Measurements from ENCODE around the gene SEMA3G. TPM values are rescaled to one million over a fixed set of nuclear protein-coding genes. Genes with fewer than 3 reads are reported as not detected.

The SEMA3G gene
- total RNA-seq, 1 experiment from 2014 or later = 1.6 TPM

DNA sequence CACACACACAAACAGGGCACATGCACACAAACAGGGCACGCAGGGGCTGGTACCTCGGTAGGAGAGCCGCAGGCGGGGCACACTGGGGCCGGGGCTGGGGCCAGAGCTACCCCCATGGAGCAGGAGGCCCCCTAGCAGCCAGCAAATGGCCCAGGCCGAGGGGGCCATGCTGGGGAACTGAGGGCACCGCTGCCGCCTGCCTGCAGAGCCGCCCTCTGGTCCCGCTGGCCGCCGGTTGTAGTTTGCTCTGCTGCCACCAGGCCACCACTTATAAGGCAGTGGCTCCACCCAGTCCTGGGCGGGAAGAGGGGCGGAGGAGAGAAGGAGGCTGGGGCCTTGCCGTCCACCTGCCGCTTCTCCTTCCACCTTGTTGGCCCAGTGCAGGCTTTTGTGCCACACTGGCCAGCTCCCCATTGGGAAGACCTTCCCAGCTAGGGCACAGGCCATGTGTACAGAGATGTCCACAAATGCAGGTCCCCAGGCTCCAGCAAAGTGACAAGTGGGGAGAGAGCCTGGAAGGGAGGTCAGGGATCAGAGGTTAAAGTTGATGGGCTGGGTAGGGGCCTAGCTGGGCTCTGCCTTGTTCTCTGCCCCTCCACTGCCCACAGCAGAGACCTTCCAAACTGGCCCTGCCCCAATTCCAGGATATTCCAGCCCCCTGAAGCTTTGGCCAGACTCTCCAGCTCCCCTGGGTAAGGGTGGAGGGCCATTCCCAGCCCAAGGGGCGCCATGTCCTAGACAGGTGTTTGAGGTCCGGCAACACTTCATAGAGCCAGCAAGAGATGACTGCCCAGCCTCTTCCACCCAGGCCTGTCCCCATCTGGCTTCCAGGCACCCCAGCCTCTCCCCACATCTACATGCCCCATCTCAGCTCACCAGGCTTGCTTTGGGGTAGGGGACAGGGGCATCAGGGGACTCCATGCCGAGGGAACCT is at the start of gene SEMA3G (continued):
- peak; percentile 89 for TF ChIP-seq SP1 (CRISPR knock-in tag; conservative IDR thresholded peaks at IDR 0.05)

DNA sequence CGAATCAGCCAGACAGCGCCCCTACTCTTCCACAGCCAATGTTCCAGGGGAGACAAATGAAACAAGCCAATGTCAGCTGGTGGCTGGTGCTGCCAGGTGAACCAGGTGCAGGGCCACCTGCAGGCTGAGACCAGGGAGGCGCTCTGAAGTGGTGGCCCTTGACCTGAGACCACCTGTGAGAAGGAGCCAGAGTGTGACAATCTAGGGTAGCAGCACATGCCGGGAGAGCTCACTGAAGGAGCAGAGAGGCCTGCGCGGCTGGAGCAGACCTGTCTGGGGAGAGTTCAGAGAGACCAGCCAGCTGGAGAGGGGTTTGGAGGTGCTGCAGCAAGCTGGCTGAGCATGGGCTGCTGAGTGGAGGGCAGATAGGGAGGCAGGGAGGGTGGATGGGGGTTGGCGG is 49.5 kb upstream of the SEMA3G start:
- no peak for DNase-seq (ENCODE audit: low spot score)
- no peak for TF ChIP-seq ZNF263 (CRISPR knock-in tag; IDR thresholded peaks at IDR 0.05; ENCODE audit: low read depth)
- TF ChIP-seq FOXJ3 (CRISPR knock-in tag; IDR thresholded peaks at IDR 0.05; ENCODE audit: borderline replicate concordance) = no peak
- TF ChIP-seq SMAD3 (CRISPR knock-in tag; IDR thresholded peaks at IDR 0.05; ENCODE audit: borderline replicate concordance) = no peak
- TF ChIP-seq ZNF219 (CRISPR knock-in tag; IDR thresholded peaks at IDR 0.05; ENCODE audit: borderline replicate concordance) = no peak
- TF ChIP-seq ZNF423 (CRISPR knock-in tag; IDR thresholded peaks at IDR 0.05) = no peak
- H3K4me3 Mint-ChIP-seq = no peak overlapping the region
- H3K27ac Mint-ChIP-seq = 0 out of 2 replicates have a peak overlapping the region, but pooled peaks have one; percentile 17
- ATAC-seq = peak; percentile 49
- peaks cover 12% of the 10 kb centered on the region; the same call in 1 of the 2 replicates for H3K36me3 Mint-ChIP-seq
- ChIA-PET POLR2A (no interaction called here), CTCF (interaction anchor here (0.5 to 2.5 kb wide), 5 partner anchors 13 to 274 kb away, joined by 3 to 9 read pairs (median 6); no protein-coding TSS in a partner anchor)
- H3K9me3 Mint-ChIP-seq = no peaks in the 10 kb centered on the region
- H3K27me3 Mint-ChIP-seq (ENCODE audit: low read depth) = no peaks in the 10 kb centered on the region
- no peaks in the 10 kb centered on the region for H3K4me1 Mint-ChIP-seq

DNA sequence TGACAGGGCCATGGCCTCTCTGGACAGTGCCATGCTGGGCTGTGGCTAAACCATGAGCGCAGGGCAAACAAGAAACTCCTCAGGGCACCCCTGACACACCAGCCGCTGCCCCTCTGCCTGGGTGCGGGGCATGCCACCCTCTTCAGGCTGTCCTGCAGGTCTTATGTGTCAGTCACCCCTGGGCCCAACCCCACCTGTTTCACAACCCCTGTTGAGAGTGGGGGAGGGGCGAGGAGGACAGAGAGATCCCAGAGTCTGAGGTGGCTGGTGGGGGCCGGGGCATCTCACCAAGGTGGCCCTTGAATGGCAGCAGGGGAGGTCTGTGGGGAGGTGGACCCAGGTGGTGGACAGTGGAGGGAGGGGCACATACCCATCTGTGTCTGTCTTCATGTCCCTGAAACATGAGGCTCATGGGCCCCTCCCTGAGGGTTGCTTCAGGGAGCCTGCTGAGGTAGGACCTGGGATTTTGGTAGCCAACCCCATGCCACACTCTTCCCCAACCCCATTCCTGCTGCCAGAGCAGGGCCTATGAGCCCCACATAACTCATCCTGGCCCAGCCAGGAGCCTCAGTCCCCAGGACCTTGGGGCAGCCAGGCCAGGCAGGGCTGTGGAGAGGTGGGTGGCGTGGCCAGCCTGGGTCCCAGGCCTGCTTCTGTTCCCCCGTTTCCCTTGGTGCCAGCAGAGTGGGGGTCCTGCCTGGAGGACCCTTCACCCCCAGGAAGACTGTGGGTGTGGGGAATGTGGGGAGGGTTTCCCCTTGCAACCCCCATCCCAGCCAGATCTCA is 48.5 kb upstream of the SEMA3G start:
- no peak overlapping the region for H3K27ac Mint-ChIP-seq
- CTCF ChIA-PET = interaction anchor here (1.8 kb wide), 2 partner anchors 12 to 273 kb away, joined by 6 to 7 read pairs; no protein-coding TSS in a partner anchor
- H3K27me3 Mint-ChIP-seq (ENCODE audit: low read depth) = no peaks in the 10 kb centered on the region
- DNase-seq (ENCODE audit: low spot score) (no peak), ATAC-seq (0 out of 2 replicates have a peak, but pooled peaks have one; percentile 7)
- peaks cover 12% of the 10 kb centered on the region; the same call in 1 of the 2 replicates for H3K36me3 Mint-ChIP-seq
- no peaks in the 10 kb centered on the region for H3K4me1 Mint-ChIP-seq
- no peak overlapping the region for H3K4me3 Mint-ChIP-seq
- POLR2A ChIA-PET = no interaction called here
- no peaks in the 10 kb centered on the region for H3K9me3 Mint-ChIP-seq
- no peak for TF ChIP-seq PRRX2 (CRISPR knock-in tag; IDR thresholded peaks at IDR 0.05)
- no peak for TF ChIP-seq ATF1 (CRISPR knock-in tag; IDR thresholded peaks at IDR 0.05)
- TF ChIP-seq, protein P1, sequence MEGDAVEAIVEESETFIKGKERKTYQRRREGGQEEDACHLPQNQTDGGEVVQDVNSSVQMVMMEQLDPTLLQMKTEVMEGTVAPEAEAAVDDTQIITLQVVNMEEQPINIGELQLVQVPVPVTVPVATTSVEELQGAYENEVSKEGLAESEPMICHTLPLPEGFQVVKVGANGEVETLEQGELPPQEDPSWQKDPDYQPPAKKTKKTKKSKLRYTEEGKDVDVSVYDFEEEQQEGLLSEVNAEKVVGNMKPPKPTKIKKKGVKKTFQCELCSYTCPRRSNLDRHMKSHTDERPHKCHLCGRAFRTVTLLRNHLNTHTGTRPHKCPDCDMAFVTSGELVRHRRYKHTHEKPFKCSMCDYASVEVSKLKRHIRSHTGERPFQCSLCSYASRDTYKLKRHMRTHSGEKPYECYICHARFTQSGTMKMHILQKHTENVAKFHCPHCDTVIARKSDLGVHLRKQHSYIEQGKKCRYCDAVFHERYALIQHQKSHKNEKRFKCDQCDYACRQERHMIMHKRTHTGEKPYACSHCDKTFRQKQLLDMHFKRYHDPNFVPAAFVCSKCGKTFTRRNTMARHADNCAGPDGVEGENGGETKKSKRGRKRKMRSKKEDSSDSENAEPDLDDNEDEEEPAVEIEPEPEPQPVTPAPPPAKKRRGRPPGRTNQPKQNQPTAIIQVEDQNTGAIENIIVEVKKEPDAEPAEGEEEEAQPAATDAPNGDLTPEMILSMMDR (IDR thresholded peaks at IDR 0.05) = no peak
- TF ChIP-seq E2F1 (CRISPR knock-in tag; IDR thresholded peaks at IDR 0.05) = no peak
- no peak for TF ChIP-seq AR (CRISPR knock-in tag; IDR thresholded peaks at IDR 0.05)
- TF ChIP-seq ZNF396 (CRISPR knock-in tag; IDR thresholded peaks at IDR 0.05; ENCODE audit: borderline replicate concordance) = no peak
- TF ChIP-seq, protein P2, sequence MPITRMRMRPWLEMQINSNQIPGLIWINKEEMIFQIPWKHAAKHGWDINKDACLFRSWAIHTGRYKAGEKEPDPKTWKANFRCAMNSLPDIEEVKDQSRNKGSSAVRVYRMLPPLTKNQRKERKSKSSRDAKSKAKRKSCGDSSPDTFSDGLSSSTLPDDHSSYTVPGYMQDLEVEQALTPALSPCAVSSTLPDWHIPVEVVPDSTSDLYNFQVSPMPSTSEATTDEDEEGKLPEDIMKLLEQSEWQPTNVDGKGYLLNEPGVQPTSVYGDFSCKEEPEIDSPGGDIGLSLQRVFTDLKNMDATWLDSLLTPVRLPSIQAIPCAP (CRISPR knock-in tag; IDR thresholded peaks at IDR 0.05) = no peak
- TF ChIP-seq ESRRA (CRISPR knock-in tag; IDR thresholded peaks at IDR 0.05; ENCODE audit: borderline replicate concordance) = no peak
- TF ChIP-seq, protein P3, sequence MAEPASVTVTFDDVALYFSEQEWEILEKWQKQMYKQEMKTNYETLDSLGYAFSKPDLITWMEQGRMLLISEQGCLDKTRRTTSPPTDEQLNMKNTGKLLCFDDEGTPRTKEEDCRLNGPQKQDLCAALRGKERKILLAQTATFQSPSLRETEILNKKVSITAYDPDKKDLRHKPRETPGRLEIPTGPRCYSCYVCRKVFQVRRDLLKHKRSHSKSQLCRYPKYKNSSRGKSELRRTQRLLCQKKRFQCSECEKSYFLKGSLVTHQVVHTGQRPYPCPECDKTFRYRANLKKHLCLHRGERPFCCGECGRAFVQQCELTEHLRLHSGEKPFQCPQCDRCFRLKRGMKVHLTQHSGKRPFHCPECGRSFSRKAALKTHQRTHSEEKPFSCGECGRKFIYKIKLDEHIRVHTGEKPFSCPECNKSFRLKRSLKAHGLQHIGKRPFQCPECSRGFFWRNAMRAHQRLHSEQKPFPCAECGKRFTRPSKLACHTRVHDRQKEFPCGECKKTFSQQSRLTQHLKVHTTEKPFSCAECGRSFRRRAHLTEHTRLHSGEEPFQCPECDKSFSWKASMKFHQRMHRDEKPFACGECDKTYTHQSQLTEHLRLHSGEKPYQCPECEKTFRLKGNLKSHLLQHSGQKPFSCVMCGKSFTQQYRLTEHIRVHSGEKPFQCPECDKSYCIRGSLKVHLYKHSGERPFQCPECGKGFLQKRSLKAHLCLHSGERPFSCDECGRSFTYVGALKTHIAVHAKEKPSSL (CRISPR knock-in tag; conservative IDR thresholded peaks at IDR 0.05) = no peak
- TF ChIP-seq, protein P4, sequence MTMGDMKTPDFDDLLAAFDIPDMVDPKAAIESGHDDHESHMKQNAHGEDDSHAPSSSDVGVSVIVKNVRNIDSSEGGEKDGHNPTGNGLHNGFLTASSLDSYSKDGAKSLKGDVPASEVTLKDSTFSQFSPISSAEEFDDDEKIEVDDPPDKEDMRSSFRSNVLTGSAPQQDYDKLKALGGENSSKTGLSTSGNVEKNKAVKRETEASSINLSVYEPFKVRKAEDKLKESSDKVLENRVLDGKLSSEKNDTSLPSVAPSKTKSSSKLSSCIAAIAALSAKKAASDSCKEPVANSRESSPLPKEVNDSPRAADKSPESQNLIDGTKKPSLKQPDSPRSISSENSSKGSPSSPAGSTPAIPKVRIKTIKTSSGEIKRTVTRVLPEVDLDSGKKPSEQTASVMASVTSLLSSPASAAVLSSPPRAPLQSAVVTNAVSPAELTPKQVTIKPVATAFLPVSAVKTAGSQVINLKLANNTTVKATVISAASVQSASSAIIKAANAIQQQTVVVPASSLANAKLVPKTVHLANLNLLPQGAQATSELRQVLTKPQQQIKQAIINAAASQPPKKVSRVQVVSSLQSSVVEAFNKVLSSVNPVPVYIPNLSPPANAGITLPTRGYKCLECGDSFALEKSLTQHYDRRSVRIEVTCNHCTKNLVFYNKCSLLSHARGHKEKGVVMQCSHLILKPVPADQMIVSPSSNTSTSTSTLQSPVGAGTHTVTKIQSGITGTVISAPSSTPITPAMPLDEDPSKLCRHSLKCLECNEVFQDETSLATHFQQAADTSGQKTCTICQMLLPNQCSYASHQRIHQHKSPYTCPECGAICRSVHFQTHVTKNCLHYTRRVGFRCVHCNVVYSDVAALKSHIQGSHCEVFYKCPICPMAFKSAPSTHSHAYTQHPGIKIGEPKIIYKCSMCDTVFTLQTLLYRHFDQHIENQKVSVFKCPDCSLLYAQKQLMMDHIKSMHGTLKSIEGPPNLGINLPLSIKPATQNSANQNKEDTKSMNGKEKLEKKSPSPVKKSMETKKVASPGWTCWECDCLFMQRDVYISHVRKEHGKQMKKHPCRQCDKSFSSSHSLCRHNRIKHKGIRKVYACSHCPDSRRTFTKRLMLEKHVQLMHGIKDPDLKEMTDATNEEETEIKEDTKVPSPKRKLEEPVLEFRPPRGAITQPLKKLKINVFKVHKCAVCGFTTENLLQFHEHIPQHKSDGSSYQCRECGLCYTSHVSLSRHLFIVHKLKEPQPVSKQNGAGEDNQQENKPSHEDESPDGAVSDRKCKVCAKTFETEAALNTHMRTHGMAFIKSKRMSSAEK (CRISPR knock-in tag; IDR thresholded peaks at IDR 0.05; ENCODE audit: borderline replicate concordance) = no peak
